Lung microvascular endothelial cell (primary cell): Measurements from ENCODE around the gene TERC. TPM values are rescaled to one million over a fixed set of nuclear protein-coding genes. Genes with fewer than 3 reads are reported as not detected.

Experiments used
- DNase-seq, 2 donors: peaks; one replicate each; pipeline versions ENCODE4 v3.0.0 to v3.0.0-alpha.2; 2010; ENCODE audit warnings: low read depth in 2 of 2
- total RNA-seq: library from RNA; depleted of rRNA; stranded (reverse); fragments of >200 nt; gene quantifications from 2 replicates; pipeline ENCODE4 v1.2.1, GENCODE V29; 2014

The TERC gene
- 118 and 137 TPM in 2 replicates for total RNA-seq

- DNase-seq = peak; percentile 80 to 92
These were observed at the start of gene TERC for GRCh38 chr3:169764882-169765612. TERC (minus strand) TSS chr3:169765060.

DNA sequence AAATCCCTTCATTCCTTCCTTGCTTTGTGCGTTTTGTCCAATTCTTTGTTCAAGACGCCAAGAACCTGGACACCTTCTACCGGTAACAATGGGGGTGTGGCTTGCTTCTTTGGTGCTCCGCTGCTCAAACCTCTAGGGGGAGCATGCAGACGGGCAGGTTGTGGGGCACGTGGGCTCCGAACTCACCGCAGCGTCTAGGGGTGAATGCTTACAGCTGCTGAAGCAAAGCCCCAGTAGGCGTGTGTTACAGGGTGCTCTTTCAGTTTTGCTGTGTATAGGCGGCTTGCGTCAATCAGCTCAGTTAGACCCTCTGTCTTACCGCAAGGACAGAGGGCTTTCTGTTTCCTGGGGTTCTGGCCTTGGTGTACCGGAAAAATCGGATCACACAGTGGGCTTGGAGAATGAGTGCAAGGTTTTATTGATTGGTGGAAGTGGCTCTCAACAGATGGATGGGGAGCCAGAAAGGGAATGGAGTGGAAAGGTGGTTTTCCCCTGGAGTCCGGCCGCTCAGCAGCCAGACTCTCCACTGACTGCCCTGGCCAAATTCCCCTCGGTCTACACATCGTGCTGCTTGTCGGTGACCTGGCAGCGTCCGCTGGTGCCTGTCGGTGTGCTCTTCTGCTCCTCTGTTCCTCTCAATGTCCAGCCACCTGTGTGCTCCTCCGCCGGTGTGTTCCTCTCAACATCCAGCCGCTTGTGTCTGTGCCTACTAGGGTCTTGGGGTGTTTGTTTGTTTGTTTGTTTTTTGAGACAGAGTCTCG is 49.1 kb upstream of the TERC start:
- DNase-seq = peak; percentile 14 to 53

GRCh38 chr3:169813278-169813677 is 48.4 kb upstream of the TERC start:
- no peak for DNase-seq

GRCh38 chr3:169812332-169813235 is 47.7 kb upstream of the TERC start, which contains the start of the genes LRRC34 and LRRIQ4:
LRRC34 (minus strand) TSS chr3:169812904; CDS start chr3:169812548, 356 bp downstream.
LRRIQ4 (plus strand) TSS chr3:169812870; CDS start chr3:169821922, 9,052 bp downstream.
- DNase-seq = peak; percentile 74 to 80

- DNase-seq = peak in 1 of 2 donors; percentile 48
These were observed 46.9 kb upstream of the TERC start for GRCh38 chr3:169811631-169812331.

- DNase-seq = no peak
These were observed 44.5 kb upstream of the TERC start for GRCh38 chr3:169809230-169809795.

DNA sequence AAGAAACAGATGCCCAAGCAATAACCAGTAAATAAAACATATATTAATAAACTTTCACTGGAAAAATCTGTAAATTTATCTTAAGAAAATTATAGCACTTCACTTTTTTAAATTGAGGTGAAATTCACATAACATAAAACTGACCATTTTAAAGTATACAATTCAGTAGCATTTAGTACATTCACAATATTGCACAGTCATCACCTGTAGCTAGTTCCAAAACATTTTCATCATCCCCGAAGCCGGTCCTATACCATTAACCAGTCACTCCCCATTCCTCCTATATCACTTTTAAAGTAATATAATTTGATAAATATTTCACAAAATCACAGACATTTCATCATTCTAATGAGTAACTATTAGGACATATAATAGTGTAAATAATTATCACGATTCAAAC is 39.8 kb upstream of the TERC start:
- DNase-seq = no peak

DNA sequence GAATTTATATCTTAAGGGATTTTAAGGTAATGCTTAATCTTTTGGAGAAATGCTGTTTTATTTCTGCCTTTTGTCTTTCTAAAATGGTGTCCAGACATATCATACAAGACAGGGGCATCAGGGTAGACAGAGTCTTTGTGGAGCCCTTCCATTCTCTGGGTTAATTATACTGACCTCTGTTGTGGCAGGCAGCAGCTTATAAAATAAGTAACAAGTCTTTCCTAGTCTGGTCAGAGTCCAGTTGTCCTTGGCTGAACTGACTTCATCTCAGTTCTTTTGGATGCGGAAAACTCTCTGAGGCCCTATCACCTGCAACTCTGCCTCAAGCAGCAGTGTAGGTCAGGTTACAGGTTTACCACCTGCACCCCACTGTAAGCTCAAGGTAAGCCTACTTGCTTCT is 27.5 kb upstream of the TERC start:
- DNase-seq = no peak

DNA sequence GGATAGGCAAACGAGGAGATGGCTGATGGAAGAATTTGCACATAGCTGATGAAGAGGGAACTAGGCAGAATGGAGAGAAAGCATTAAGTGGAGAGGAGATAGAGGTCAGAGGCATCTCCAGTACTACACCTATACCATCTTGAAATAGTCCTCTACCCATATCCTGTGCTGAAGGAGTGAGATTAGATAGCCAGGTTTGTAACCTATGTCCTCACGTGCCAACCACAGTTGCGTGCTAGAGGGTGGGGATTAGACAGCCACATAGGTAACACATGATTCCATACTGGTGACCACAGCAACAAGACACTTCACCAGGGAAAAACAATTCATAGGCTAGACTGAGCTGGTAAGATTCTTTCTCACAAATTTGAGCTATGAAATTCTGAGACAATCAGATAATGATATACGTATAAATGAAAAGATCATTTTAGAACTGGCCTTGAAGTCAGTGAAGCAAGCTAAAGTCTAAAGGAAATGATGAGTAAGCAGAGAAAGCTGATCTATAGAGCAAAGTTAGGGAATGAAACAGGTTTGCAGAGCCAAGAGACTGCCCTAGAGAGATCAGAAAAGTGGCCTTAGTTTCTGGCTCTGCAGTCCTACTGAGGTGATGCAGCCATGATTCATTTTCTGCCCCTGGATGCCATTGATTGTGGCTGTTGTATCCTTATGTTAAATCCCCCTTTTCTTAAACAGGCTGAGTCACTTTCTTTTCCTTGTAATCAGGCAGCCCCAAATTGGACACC is 26.0 kb upstream of the TERC start:
- DNase-seq = no peak

GRCh38 chr3:169790219-169790618 is 25.4 kb upstream of the TERC start:
- DNase-seq = no peak

- DNase-seq = no peak
These were observed 22.9 kb upstream of the TERC start for GRCh38 chr3:169787791-169788190.

GRCh38 chr3:169787120-169787519 is 22.3 kb upstream of the TERC start:
- DNase-seq = no peak

DNA sequence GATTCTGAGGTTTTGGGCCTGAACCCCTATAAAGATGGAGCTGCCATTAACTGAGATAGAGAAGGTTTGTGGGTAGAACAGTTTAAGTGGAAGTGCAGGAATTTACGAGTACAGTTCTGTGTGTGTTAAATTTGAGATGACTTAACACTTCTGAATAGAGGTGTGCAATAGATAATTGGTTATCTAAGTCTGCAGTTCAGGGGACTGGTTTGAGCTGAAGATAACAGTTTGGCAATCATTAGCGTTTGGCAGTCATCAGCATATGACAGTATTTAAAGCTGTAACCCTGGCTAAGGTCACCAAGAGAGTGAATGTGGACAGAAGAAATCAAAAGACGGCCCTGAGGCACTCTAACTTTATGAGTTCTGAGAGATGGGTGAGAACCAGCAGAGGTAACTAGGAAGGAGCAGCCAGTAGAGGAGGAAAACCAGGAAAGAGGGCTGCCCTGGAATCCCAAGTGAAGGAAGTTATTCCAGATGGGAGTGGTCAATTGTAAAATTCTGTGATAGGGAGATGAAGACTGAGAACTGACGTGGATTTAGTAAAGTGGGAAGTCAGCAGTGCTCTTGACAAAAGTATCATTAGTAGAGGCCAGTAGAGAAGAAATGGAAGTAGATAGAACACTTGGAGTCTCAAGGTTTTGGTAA is 16.5 kb upstream of the TERC start:
- DNase-seq = no peak

- no peak for DNase-seq
These were observed 15.9 kb upstream of the TERC start for GRCh38 chr3:169780742-169781141.

GRCh38 chr3:169777822-169778221 is 13.0 kb upstream of the TERC start:
- no peak for DNase-seq

DNA sequence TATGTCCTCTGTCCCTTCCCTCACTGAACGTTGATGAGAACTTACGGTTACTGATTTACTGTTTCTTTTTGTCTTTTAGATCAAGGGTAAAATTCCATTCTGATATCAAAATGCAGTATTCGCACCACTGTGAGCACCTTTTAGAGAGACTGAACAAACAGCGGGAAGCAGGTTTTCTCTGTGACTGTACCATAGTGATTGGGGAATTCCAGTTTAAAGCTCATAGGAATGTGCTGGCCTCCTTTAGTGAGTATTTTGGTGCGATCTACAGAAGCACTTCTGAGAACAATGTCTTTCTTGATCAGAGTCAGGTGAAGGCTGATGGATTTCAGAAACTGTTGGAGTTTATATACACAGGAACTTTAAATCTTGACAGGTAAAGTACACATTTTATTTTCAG is 9.3 kb upstream of the TERC start:
- peak; percentile 3 to 10 for DNase-seq

DNA sequence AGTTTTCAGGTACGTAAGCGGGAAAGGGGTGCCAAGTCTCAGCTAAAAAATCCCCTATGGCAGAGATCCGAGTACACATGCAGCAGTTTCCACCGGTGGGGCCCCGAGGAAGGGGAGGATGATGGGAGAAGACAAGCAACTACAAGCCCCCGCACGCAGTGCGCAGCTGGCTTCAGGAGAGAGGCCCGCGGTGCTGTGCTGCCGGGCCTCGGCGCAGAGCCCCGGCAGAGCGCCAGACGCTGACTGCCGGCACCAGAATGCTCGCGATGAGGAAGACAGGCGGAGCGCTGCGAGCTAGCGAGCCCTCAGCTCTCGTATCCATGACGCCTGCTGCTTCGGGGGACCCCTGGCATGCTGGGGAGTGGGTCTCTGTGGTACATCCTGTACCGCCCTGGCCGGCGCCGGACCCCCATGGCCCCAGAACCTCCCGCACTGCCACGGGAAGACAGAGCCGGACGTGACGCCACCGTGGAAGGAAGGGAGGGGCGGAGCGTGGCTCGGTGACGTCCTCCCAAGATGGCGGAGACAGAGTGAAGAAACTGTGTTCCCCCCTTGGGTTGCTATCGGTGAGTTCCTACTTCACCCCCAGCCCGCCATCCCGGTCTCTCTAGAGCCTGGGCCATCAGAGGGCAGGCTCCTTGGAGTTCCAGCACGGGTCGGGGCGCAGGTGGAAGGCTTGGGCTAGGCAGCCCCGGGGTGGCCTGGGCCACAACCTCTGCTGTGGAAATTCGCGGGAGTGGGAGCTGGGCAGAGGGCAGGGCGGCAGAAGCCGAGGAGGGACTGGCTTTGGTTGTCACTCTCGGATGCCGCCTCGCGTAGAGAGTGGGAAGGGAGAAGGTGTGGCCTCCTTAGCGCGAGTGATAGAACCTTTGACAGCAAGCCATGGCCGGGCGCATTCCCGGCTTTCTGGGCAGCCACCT is 8.3 kb upstream of the TERC start, which contains the start of gene MYNN:
MYNN (plus strand) TSS at position 500 of the 920 bp plus-strand sequence. CDS start 900 bp downstream, outside the sequence.
- peak; percentile 93 to 94 for DNase-seq

DNA sequence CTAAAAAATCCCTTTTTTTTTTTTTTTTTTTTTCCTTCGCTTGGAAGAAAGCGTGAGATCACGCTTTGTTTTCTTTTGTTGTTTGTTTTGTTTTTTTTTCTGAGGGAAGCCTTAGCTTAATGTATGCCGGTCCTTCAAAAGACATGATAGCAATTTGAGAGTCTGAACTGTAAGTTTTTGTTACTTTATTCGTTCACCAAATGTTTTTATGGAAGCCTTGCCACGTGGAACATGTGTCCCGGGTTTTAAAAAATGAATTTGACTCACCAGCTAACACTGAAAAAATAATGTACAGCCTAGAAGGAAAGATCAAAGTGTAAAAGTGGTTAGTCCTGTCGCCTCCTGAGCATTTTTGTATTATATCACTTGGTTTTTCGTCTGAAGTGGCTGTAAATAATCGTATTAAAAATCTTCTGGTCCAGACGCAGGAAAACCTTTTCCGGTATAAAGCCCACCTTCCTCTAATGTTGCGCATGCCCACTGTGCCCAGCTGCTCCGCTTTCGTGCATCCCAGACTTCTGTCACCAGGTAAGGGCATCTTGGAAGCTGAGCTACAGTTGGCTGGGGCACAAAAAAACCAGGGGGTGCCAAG is 7.5 kb upstream of the TERC start:
- DNase-seq = peak; percentile 81 to 86
